ENCODE results near the gene INSC.

DNA sequence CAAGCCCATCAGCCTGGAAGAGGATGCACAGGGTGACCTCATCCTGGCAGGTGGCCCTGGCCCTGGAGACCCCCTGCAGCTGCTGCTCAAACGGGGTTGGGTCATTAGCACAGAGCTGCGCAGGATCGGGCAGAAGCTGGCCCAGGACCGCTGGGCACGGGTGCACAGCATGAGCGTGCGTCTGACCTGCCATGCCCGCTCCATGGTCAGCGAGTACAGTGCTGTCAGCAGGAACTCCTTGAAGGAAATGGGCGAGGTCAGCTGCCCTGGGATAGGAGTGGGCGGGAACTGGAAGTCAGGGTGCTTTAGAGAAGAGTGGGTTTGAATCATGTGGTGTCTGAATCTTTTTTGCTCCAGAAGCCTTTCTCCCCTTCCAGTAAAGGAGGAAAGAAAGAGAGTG lies 61.1 kb downstream of the INSC start:
- no peak for TF ChIP-seq CTCF (conservative IDR thresholded peaks at IDR 0.05; ENCODE audit: low read depth, low read length)
- TF ChIP-seq EZH2 (IDR thresholded peaks at IDR 0.05; ENCODE audit: borderline replicate concordance, low read depth, low read length, poor library complexity, severe bottlenecking), result no peak

All from A673 (cell line).